HCT116 (cell line): Measurements from ENCODE around the gene PLA2G5. TPM values are rescaled to one million over a fixed set of nuclear protein-coding genes. Genes with fewer than 3 reads are reported as not detected.

ENCODE experiments used
- ATAC-seq: fragments of 200-7000 bp; cut with Tn5 transposase; 2 replicates; pipeline ENCODE4 v1.9.1; 2020; ENCODE audit warnings: mild to moderate bottlenecking, moderate library complexity
- BruUV-seq: library from RNA; stranded (reverse); fragments of 400-500 nt; replicated peaks from 2 replicates; lab custom pipeline; 2021; lab: Mats Ljungman, UMichigan
- CTCF ChIA-PET: fragments of 300-600 bp; sonication (Branson Sonifier 250); formaldehyde crosslinking; loops from one replicate; lab custom pipeline; 2021; ENCODE audit warnings: antibody characterized with exemption; lab: Charles Lee
- POLR2A ChIA-PET: fragments of 300-600, 350-600 bp; sonication (Branson Sonifier 250); formaldehyde crosslinking; loops from one replicate; lab custom pipeline; 2021; ENCODE audit warnings: antibody characterized with exemption; lab: Charles Lee
- RAD21 ChIA-PET, 2 experiments: fragments of 300-600 bp; sonication (Branson Sonifier 250); formaldehyde crosslinking; loops; one replicate each; lab custom pipeline; 2023; ENCODE audit warnings: low total read pairs in 2 of 2; ENCODE audit not compliant: uncharacterized antibody in 2 of 2, unreplicated experiment in 2 of 2, low non-redundant PET in 1 of 2; lab: Charles Lee
- DNase-seq: peaks from one replicate; pipeline ENCODE4 v3.0.0-alpha.2; 2010; ENCODE audit warnings: low read depth, low spot score
- H2AFZ ChIP-seq: fragments of 200-600 bp; shearing (Covaris generic), sonication (generic); 2 replicates; pipeline ENCODE4 v1.6.1; 2017; ENCODE audit warnings: low read depth, mixed run types, mixed read lengths, antibody characterized with exemption, low read length; ENCODE audit not compliant: poor library complexity, severe bottlenecking
- H3K27ac ChIP-seq: 2 replicates; pipeline ENCODE4 v1.5.1; 2012; ENCODE audit warnings: low read depth, low read length
- H3K27me3 ChIP-seq: fragments of 200-600 bp; sonication (generic); 2 replicates; pipeline ENCODE4 v1.6.1; 2016; ENCODE audit warnings: mixed run types, low read length, mixed read lengths; ENCODE audit not compliant: insufficient read depth
- H3K36me3 ChIP-seq, 2 experiments: fragments of 200-500 bp in 1 of 2; fragments of 200-600 bp in 1 of 2; sonication (Bioruptor generic) in 1 of 2; sonication (generic) in 1 of 2; 2 replicates each; pipeline versions ENCODE4 v1.5.1 to v1.6.1; 2014 to 2016; ENCODE audit warnings: low read length in 2 of 2, inconsistent platforms in 1 of 2, mixed read lengths in 1 of 2, mixed run types in 1 of 2; ENCODE audit not compliant: insufficient read depth in 2 of 2, control insufficient read depth in 1 of 2
- H3K4me1 ChIP-seq, 2 experiments: fragments of 200-600 bp in 1 of 2; sonication (generic) in 1 of 2; 2 replicates each; pipeline versions ENCODE4 v1.5.1 to v1.6.1; 2012 to 2017; ENCODE audit warnings: low read length in 2 of 2, inconsistent platforms in 1 of 2, mild to moderate bottlenecking in 1 of 2, mixed read lengths in 1 of 2, mixed run types in 1 of 2, moderate library complexity in 1 of 2; ENCODE audit not compliant: insufficient read depth in 2 of 2, control insufficient read depth in 1 of 2
- H3K4me2 ChIP-seq: fragments of 200-600 bp; sonication (generic); 2 replicates; pipeline ENCODE4 v1.6.1; 2017; ENCODE audit warnings: mixed run types, low read length, mixed read lengths
- H3K4me3 ChIP-seq, 2 experiments: fragments of 200-600 bp in 1 of 2; sonication (generic) in 1 of 2; replicated peaks in 1 of 2; 2 replicates each; pipeline ENCODE4 v1.5.1; 2011 to 2016; ENCODE audit warnings: low read length in 2 of 2, control low read depth in 1 of 2, low read depth in 1 of 2, mild to moderate bottlenecking in 1 of 2, mixed read lengths in 1 of 2, mixed run types in 1 of 2
- H3K79me2 ChIP-seq: fragments of 200-600 bp; sonication (generic); 2 replicates; pipeline ENCODE4 v1.6.1; 2017; ENCODE audit warnings: mild to moderate bottlenecking, mixed run types, low read length, moderate library complexity, mixed read lengths; ENCODE audit not compliant: insufficient read depth
- H3K9ac ChIP-seq: fragments of 200-600 bp; sonication (generic); 2 replicates; pipeline ENCODE4 v1.6.1; 2016; ENCODE audit warnings: low read length, mixed read lengths
- H3K9me2 ChIP-seq: fragments of 200-600 bp; sonication (generic), shearing (Covaris generic); 2 replicates; pipeline ENCODE4 v1.6.1; 2017; ENCODE audit warnings: mixed run types, mild to moderate bottlenecking, moderate library complexity; ENCODE audit not compliant: insufficient read depth
- H3K9me3 ChIP-seq, 2 experiments: fragments of 200-500 bp in 1 of 2; fragments of 200-600 bp in 1 of 2; sonication (Bioruptor generic) in 1 of 2; sonication (generic) in 1 of 2; 2 replicates each; pipeline ENCODE4 v1.6.1; 2014 to 2017; ENCODE audit warnings: low read length in 2 of 2, mixed read lengths in 2 of 2, inconsistent platforms in 1 of 2, low read depth in 1 of 2, mild to moderate bottlenecking in 1 of 2, mixed run types in 1 of 2, moderate library complexity in 1 of 2; ENCODE audit not compliant: control insufficient read depth in 1 of 2, insufficient read depth in 1 of 2
- H4K20me1 ChIP-seq: fragments of 200-600 bp; sonication (generic), shearing (Covaris generic); 2 replicates; pipeline ENCODE4 v1.6.1; 2017; ENCODE audit warnings: mixed run types, mild to moderate bottlenecking, moderate library complexity; ENCODE audit not compliant: insufficient read depth
- CBX3 ChIP-seq: IDR thresholded peaks from 2 replicates; pipeline ENCODE4 v1.6.1; 2012; ENCODE audit warnings: low read depth
- CTCF ChIP-seq, 3 experiments: fragments of 200-600 bp in 1 of 3; sonication (generic) in 1 of 3; IDR thresholded peaks in 2 of 3; conservative IDR thresholded peaks in 1 of 3; 2 replicates each; pipeline ENCODE4 v1.5.1; 2012 to 2017; ENCODE audit warnings: low read depth in 2 of 3, low read length in 2 of 3, antibody characterized with exemption in 1 of 3, borderline replicate concordance in 1 of 3, control low read depth in 1 of 3, mild to moderate bottlenecking in 1 of 3, mixed read lengths in 1 of 3, mixed run types in 1 of 3, moderate library complexity in 1 of 3; ENCODE audit not compliant: insufficient read depth in 1 of 3
- EGR1 ChIP-seq: IDR thresholded peaks from 2 replicates; pipeline ENCODE4 v1.6.1; 2012; ENCODE audit warnings: low read depth
- ELF1 ChIP-seq: IDR thresholded peaks from 2 replicates; pipeline ENCODE4 v1.6.1; 2012; ENCODE audit warnings: low read depth, borderline replicate concordance
- EZH2 ChIP-seq: fragments of 200-600 bp; sonication (generic); IDR thresholded peaks from 2 replicates; pipeline ENCODE4 v1.6.1; 2017; ENCODE audit warnings: antibody characterized with exemption, mixed run types
- EZH2phosphoT487 ChIP-seq: fragments of 200-600 bp; IDR thresholded peaks from 2 replicates; pipeline ENCODE4 v1.6.1; 2018; ENCODE audit warnings: antibody characterized with exemption, borderline replicate concordance
- FOSL1 ChIP-seq: IDR thresholded peaks from 2 replicates; pipeline ENCODE4 v1.6.1; 2012; ENCODE audit warnings: low read depth
- MAX ChIP-seq: IDR thresholded peaks from 2 replicates; pipeline ENCODE4 v1.6.1; 2012
- POLR2A ChIP-seq: IDR thresholded peaks from 2 replicates; pipeline ENCODE4 v1.7.0; 2011; ENCODE audit warnings: borderline replicate concordance; ENCODE audit not compliant: insufficient read depth, insufficient read length; ENCODE audit errors: extremely low read depth
- RAD21 ChIP-seq: IDR thresholded peaks from 2 replicates; pipeline ENCODE4 v1.6.1; 2012; ENCODE audit warnings: low read depth, mild to moderate bottlenecking
- SIN3A ChIP-seq: IDR thresholded peaks from 2 replicates; pipeline ENCODE4 v1.6.1; 2012; ENCODE audit warnings: low read depth
- SP1 ChIP-seq: IDR thresholded peaks from 2 replicates; pipeline ENCODE4 v1.6.1; 2012; ENCODE audit warnings: low read depth
- TCF7L2 ChIP-seq: IDR thresholded peaks from 2 replicates; pipeline ENCODE4 v1.7.0; 2011; ENCODE audit warnings: borderline replicate concordance, inconsistent platforms; ENCODE audit not compliant: insufficient read depth, insufficient read length; ENCODE audit errors: extremely low read depth
- YY1 ChIP-seq: IDR thresholded peaks from 2 replicates; pipeline ENCODE4 v1.6.1; 2011; ENCODE audit warnings: low read length, low read depth, moderate library complexity, mild to moderate bottlenecking; ENCODE audit not compliant: insufficient replicate concordance; ENCODE audit errors: extremely low read depth
- ZBTB33 ChIP-seq: IDR thresholded peaks from 2 replicates; pipeline ENCODE4 v1.6.1; 2011; ENCODE audit warnings: mild to moderate bottlenecking, low read length, moderate library complexity; ENCODE audit not compliant: insufficient replicate concordance; ENCODE audit errors: extremely low read depth
- ZFX ChIP-seq: fragments of 450-650 bp; IDR thresholded peaks from 2 replicates; pipeline ENCODE4 v1.6.1; 2017
- ZNF274 ChIP-seq: fragments of 200-500 bp; sonication (Bioruptor generic); IDR thresholded peaks from 2 replicates; pipeline ENCODE4 v1.6.1; 2014; ENCODE audit warnings: mild to moderate bottlenecking, low read depth, low read length, inconsistent platforms
- intact Hi-C: fragments of 100-400 bp; cut with micrococcal nuclease; formaldehyde crosslinking; loops from 2 replicates; pipeline ENCODE4 v1.10.0; 2022
- total RNA-seq: library from RNA; stranded (reverse); gene quantifications from one replicate; pipeline ENCODE4 v1.2.1, GENCODE V29; 2021; ENCODE audit not compliant: unreplicated experiment

PLA2G5 gene
- total RNA-seq, 1 experiment from 2014 or later = not detected

- CTCF ChIA-PET = no interaction called here
- no peak overlapping the region for H3K4me3 ChIP-seq
- no peaks in the 10 kb centered on the region for H3K4me1 ChIP-seq
- ATAC-seq = no peak
- no peak overlapping the region for H2AFZ ChIP-seq
- intact Hi-C loops = no loop called here
- POLR2A ChIA-PET = no interaction called here
- TF ChIP-seq YY1 = no peak
- TF ChIP-seq TCF7L2 = no peak
- no peak overlapping the region for H3K27ac ChIP-seq
- no peaks in the 10 kb centered on the region for H4K20me1 ChIP-seq
- H3K27me3 ChIP-seq = no peaks in the 10 kb centered on the region
- no peak for DNase-seq
- H3K4me2 ChIP-seq = no peak overlapping the region
- no peaks in the 10 kb centered on the region; a peak in 1 of 4 replicates for H3K9me3 ChIP-seq
- H3K36me3 ChIP-seq = no peaks in the 10 kb centered on the region
- no peaks in the 10 kb centered on the region for H3K79me2 ChIP-seq
- RAD21 ChIA-PET = no interaction called here
- no TSS peak for BruUV-seq
- H3K9me2 ChIP-seq = no peaks in the 10 kb centered on the region
- H3K9ac ChIP-seq = no peak overlapping the region
Measured at GRCh38 chr1:20033420-20033819, 36.6 kb upstream of the PLA2G5 start.

GRCh38 chr1:20035114-20035513 lies 34.9 kb upstream of the PLA2G5 start:
- H3K9me2 ChIP-seq = no peaks in the 10 kb centered on the region
- no peaks in the 10 kb centered on the region; a peak in 1 of 4 replicates for H3K9me3 ChIP-seq
- ChIA-PET POLR2A (no interaction called here), RAD21 (no interaction called here), CTCF (no interaction called here)
- H3K4me2 ChIP-seq = no peak overlapping the region
- H2AFZ ChIP-seq = no peak overlapping the region
- no peaks in the 10 kb centered on the region for H3K27me3 ChIP-seq
- intact Hi-C loops = no loop called here
- no peaks in the 10 kb centered on the region for H3K36me3 ChIP-seq
- TF ChIP-seq ZNF274 (no peak), SIN3A (no peak), POLR2A (no peak), EZH2 (no peak), ZFX (no peak), TCF7L2 (no peak), RAD21 (no peak), EZH2phosphoT487 (no peak), CBX3 (no peak), YY1 (no peak), EGR1 (no peak), ELF1 (no peak), ZBTB33 (no peak), MAX (no peak), CTCF (IDR thresholded peaks at IDR 0.05 in 2 of 3, conservative IDR thresholded peaks at IDR 0.05 in 1 of 3; ENCODE audit: borderline replicate concordance in 1 of 3, insufficient read depth in 1 of 3, low read depth in 2 of 3, low read length in 2 of 3) (no peak), FOSL1 (no peak), SP1 (no peak)
- H3K4me3 ChIP-seq = no peak overlapping the region
- no peaks in the 10 kb centered on the region for H3K4me1 ChIP-seq
- H3K79me2 ChIP-seq = no peaks in the 10 kb centered on the region
- H4K20me1 ChIP-seq = no peaks in the 10 kb centered on the region
- no peak for ATAC-seq
- no peak for DNase-seq
- no peak overlapping the region for H3K27ac ChIP-seq
- no TSS peak for BruUV-seq
- no peak overlapping the region for H3K9ac ChIP-seq
